Glutamatergic neuron (in vitro differentiated cells): ENCODE data around the gene GABRA4. TPM values are rescaled to one million over a fixed set of nuclear protein-coding genes. Genes with fewer than 3 reads are reported as not detected.

Experiments
- DNase-seq: peaks from one replicate; pipeline ENCODE4 v3.0.0; 2022
- H3K27ac Mint-ChIP-seq: one replicate; pipeline ENCODE4 v1.8.0; 2020; ENCODE audit warnings: mild to moderate bottlenecking, mixed read lengths, inconsistent platforms; ENCODE audit not compliant: unreplicated experiment
- H3K27me3 Mint-ChIP-seq: one replicate; pipeline ENCODE4 v1.8.0; 2020; ENCODE audit warnings: mild to moderate bottlenecking, moderate library complexity, mixed read lengths, inconsistent platforms; ENCODE audit not compliant: unreplicated experiment
- H3K36me3 Mint-ChIP-seq: one replicate; pipeline ENCODE4 v1.8.0; 2020; ENCODE audit warnings: mild to moderate bottlenecking, mixed read lengths, inconsistent platforms; ENCODE audit not compliant: unreplicated experiment
- H3K4me1 Mint-ChIP-seq: one replicate; pipeline ENCODE4 v1.8.0; 2020; ENCODE audit warnings: mild to moderate bottlenecking, low read depth, mixed read lengths, inconsistent platforms; ENCODE audit not compliant: unreplicated experiment
- H3K4me3 Mint-ChIP-seq: one replicate; pipeline ENCODE4 v1.8.0; 2020; ENCODE audit warnings: mild to moderate bottlenecking, mixed read lengths, inconsistent platforms; ENCODE audit not compliant: unreplicated experiment
- H3K9me3 Mint-ChIP-seq: one replicate; pipeline ENCODE4 v1.8.0; 2020; ENCODE audit warnings: mild to moderate bottlenecking, moderate library complexity, mixed read lengths, inconsistent platforms; ENCODE audit not compliant: unreplicated experiment
- CTCF ChIP-seq: fragments of 200-600 bp; sonication (generic); IDR thresholded peaks from one replicate; pipeline ENCODE4 v1.5.0; 2021; ENCODE audit not compliant: partially characterized antibody, unreplicated experiment
- total RNA-seq: library from RNA; stranded (reverse); fragmentation: NEBNext Ultra II Directional; extraction: Animal tissue kit (Norgen Biotek cat#: 25700); gene quantifications from one replicate; pipeline ENCODE4 v1.2.1, GENCODE V29; 2021; ENCODE audit not compliant: unreplicated experiment

Gene GABRA4
- total RNA-seq, 1 donor from 2014 or later: not detected

- no peak for DNase-seq
- Mint-ChIP-seq H3K27ac (no peak overlapping the region), H3K36me3 (no peaks in the 10 kb centered on the region), H3K4me1 (no peaks in the 10 kb centered on the region), H3K9me3 (peaks cover 2% of the 10 kb centered on the region), H3K27me3 (no peaks in the 10 kb centered on the region), H3K4me3 (no peak overlapping the region)
- no peak for TF ChIP-seq CTCF
Measured at GRCh38 chr4:46980851-46981250, 12.5 kb downstream of the GABRA4 start.

- H3K4me1 Mint-ChIP-seq: no peaks in the 10 kb centered on the region
- no peaks in the 10 kb centered on the region for H3K27me3 Mint-ChIP-seq
- no peak overlapping the region for H3K4me3 Mint-ChIP-seq
- peaks cover 3% of the 10 kb centered on the region for H3K9me3 Mint-ChIP-seq
- TF ChIP-seq CTCF: no peak
- H3K36me3 Mint-ChIP-seq: no peaks in the 10 kb centered on the region
- DNase-seq: no peak
- no peak overlapping the region for H3K27ac Mint-ChIP-seq
Measured at GRCh38 chr4:46979726-46980125, 13.7 kb downstream of the GABRA4 start.

- H3K36me3 Mint-ChIP-seq: no peaks in the 10 kb centered on the region
- H3K4me1 Mint-ChIP-seq: no peaks in the 10 kb centered on the region
- H3K9me3 Mint-ChIP-seq: peaks cover 3% of the 10 kb centered on the region
- H3K27me3 Mint-ChIP-seq: no peaks in the 10 kb centered on the region
- H3K4me3 Mint-ChIP-seq: no peak overlapping the region
- no peak for DNase-seq
- no peak for TF ChIP-seq CTCF
- H3K27ac Mint-ChIP-seq: no peak overlapping the region
Measured at GRCh38 chr4:46979283-46979682, 14.1 kb downstream of the GABRA4 start.

GRCh38 chr4:46977245-46977644 is 16.1 kb downstream of the GABRA4 start:
- Mint-ChIP-seq H3K9me3 (peaks cover 3% of the 10 kb centered on the region), H3K27me3 (no peaks in the 10 kb centered on the region), H3K36me3 (no peaks in the 10 kb centered on the region), H3K27ac (no peak overlapping the region), H3K4me1 (no peaks in the 10 kb centered on the region), H3K4me3 (no peak overlapping the region)
- TF ChIP-seq CTCF: no peak
- no peak for DNase-seq

GRCh38 chr4:46975812-46976553 is 17.4 kb downstream of the GABRA4 start:
- no peak for DNase-seq
- H3K27me3 Mint-ChIP-seq: no peaks in the 10 kb centered on the region
- peaks cover 2% of the 10 kb centered on the region for H3K9me3 Mint-ChIP-seq

More at GRCh38 chr4:46975812-46976553, 17.4 kb downstream of the GABRA4 start:
- Mint-ChIP-seq H3K4me3 (no peak overlapping the region), H3K4me1 (no peaks in the 10 kb centered on the region), H3K36me3 (no peaks in the 10 kb centered on the region), H3K27ac (no peak overlapping the region)
- TF ChIP-seq CTCF: no peak
